NCI-H748 (cell line): ENCODE results near the gene TCIRG1.
"Not testable (repeated sequence)": the region's sequence is repeated elsewhere in the genome, so short reads cannot be mapped to it uniquely, and the experiment has no call there.

ENCODE experiments used
- DNase-seq: peaks from one replicate; lab custom pipeline; 2025; ENCODE audit not compliant: unreplicated experiment; lab: John Stamatoyannopoulos, UW

The TCIRG1 gene

DNA sequence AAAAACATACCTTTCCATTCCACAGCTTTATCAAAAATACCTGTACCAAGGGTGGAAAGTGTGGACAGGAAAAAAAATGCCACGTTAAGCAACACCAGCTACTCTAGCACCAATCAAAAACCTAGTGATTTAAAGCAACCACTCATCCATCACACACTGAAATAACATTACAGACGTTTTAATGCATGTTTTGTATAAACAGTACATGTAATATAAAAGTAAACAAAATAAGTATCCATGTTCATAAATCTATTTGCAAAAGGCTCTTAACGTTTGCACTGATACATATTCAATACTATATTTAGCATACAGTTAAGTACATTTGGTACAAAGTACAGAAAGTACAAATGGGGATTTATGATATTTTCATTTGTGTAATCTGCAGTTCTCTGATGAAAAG, 43.7 kb downstream of the TCIRG1 start:
- DNase-seq, result no peak

DNA sequence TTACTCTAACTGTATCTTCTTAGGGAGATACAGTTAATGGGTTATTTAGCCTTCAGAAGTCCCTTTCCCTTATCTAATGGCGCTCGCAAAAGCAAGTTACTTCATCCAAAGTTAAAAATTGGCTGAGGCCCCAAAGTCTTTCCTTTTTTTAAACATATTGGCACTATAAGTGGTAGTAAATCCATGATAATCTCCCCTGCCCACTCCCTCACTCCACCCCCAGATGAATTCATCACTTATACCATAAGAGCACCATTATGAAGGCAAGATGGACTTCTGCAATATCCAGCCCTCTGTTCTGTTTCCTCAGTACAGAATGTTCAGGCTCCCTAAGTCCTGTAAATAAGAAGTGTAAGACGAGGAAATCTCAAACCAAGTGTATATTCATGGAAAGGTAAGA, 44.7 kb downstream of the TCIRG1 start:
- DNase-seq, result no peak

DNA sequence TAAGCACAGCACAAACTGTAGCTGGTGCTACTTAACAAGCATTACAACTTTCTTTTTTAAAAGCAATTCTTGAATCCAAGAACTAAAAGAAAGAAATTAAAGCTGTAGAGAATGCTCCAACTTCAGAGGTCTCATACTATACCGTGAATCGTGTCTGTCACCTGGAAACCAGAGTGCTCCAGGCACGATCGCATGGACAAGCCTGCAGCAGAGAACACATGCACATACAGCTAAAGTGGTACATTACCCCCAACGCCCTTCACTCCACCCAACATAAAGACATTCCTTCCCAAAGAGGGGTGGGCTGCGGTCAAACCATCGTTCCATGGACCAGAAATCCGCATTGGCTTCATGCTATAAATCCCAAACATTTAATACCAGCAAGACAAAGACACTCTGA, 50.9 kb downstream of the TCIRG1 start:
- DNase-seq, result no peak

DNA sequence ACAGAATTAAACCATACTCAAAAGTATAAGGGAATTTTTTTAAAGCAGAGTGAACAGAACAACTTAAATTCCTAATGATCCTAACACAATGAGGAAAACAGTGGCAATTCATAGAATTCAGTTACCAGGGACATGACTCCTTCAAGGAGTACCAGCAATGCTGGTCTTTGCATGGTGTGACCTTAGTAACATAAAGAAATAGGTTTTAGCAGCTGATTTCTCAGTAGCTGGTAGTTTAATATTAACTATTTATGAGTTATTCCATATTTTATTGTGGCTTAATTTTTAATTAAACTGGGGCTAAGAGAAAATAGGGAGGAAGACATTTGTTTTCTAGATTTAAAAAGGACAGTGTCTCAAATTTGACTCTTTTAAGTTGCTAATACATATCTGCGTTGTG, 51.5 kb downstream of the TCIRG1 start:
- DNase-seq, result no peak

DNA sequence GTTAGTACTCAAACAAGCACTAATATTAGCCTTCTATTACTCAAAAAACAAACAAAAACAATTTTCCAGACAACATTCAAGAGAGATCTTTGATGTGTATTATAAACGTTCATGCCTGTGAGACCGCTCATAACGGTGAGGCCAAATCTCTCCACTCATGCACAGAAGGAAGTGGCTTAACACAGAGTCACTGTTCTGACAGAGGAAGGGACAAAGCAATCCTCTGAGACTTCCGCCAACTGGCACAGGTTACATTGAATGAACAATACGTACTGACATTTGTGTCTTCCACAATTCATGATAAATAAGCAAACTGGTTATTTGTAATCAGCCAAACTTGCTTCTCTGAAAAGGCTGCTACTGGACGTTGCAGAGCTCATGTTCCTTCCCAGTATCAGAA, 51.9 kb downstream of the TCIRG1 start:
- no peak for DNase-seq

DNA sequence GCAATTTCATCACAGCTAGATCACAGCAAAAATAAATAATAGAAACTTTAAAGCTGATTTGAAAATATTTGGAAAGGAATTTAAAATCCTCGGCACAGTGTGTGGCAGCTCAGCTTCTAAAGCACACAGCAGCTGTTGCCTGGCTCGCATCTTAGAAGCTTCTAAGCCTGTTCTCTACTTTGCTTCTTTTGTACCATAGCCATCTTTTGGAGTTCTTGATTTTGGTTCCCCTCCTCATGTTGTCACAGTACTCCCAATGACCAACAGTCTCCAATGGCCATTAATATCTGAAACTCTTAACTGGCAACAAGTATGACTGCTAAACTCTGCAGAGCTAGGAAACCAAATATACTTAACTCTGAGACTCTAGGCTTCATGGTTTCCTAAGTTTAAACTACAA, 53.6 kb downstream of the TCIRG1 start:
- DNase-seq, result no peak

DNA sequence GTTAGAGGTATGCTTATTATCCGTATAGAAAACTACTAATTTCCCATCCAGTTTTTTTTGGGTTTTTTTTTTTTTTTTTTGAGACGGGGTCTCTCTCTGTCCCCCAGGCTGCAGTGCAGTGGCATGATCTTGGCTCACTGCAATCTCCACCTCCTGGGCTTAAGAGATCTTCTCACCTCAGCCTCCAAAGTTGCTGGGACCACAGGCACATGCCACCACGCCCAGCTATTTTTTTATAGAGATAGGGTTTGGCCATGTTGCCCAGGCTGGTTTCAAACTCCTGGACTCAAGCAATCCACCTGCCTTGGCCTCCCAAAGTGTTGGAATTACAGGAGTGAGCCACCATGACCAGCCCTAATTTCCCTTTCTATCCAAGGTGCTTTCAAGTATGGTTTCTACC, 54.1 kb downstream of the TCIRG1 start:
- DNase-seq, result not testable (repeated sequence)

DNA sequence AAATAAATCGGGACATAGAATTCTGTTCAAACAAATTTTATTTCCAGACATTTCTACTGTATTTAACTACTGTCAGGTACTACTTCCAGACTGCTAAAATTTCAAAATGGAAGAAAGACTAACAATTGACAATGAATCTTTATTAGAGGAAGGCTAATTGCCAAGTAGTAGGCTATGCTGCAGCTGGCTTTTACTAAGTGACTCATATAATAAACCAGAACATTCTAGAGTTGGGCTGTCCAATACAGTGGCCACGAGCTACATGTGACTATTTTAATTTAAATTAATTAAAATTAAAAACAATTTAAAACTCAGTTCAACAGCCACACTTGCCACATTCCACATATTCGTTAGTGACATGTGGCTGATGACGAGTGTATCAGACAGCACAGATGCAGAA, 54.7 kb downstream of the TCIRG1 start:
- no peak for DNase-seq

DNA sequence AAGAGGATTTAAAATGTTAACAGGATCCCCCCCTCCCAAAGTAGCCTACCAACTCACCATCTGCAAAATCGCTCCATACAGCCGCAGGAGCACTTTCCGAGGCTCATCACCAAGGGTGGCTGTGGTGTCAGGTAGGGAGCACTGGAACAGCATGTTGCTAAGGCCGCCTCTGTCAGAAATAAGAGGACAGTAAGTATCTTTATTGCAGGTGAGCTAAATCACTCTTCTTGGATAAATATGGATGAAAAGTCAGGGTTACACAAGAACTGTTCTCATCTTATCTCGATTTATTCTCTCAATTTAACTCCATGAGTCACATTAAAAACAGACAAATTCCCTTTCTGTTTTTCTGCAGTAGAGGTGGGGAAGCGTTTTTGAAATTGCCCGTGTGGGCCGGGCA, 58.1 kb downstream of the TCIRG1 start:
- DNase-seq, result no peak

DNA sequence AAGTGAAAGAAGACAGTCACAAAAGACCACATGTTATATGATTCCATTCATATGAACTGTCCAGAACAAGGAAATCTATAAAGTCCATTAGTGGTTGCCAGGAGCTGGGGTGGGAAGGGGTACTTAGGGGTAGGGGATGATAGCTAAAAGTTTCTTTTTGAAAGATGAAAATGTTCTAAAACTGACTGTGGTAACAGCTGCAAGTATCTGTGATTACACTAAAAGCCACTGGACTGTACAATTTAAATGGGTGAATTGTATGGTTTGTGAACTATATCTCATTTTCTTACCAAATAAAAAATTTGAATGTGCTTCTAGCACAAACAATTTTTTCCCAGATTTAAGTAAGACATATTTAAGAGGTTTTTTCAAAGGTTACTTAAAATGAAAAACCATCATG, 60.2 kb downstream of the TCIRG1 start:
- DNase-seq, result no peak

DNA sequence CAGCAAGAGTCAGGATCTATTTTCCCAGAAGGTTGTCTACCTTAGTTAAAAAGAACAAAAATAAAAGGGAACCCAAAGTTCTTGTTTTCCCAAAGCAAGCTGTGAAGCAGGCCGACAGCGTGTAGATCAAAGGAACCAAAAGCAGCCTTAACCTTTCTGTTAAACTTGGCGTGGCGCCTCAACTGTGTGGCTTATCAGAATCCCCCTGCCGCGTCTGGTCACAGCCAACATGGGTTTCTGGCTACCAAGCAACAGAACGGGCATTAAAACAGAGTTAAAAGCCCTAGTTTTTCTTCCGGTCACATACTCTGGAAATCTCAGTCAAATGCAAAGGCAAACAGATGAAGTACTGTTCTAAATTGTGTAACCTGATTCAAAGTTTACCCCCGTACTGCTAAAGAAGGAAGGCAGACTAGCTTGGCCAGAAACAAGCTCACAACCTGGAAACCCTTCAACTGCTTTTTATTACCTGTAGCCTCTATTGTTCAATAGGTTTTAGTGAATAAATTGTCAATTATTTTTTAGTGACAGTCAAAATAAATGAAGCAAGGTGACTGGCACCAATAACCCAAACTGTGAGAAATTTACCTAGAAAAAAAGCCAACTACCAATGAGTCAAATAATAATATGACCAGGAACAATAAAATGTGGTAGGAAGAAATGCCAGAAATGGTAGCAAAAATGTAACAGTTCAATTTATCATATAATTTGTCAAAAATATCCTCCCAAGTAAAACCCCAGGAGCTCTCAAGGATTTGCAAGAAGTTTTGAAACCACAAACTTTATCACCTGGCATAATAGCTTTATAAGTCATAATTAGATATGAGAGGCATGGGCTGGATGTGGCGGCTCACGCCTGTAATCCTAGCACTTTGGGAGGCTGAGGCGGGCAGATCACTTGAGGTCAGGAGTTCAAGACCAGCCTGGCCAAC, 60.9 kb downstream of the TCIRG1 start:
- DNase-seq, result peak; percentile 69
